ENCODE measurements around the gene MAN1C1. TPM values are rescaled to one million over a fixed set of nuclear protein-coding genes. Genes with fewer than 3 reads are reported as not detected.

The MAN1C1 gene
- total and polyA plus RNA-seq, 2 donors (not counting 1 experiment from before 2014, with no cell fraction given): 0.31 to 0.89 TPM

DNA sequence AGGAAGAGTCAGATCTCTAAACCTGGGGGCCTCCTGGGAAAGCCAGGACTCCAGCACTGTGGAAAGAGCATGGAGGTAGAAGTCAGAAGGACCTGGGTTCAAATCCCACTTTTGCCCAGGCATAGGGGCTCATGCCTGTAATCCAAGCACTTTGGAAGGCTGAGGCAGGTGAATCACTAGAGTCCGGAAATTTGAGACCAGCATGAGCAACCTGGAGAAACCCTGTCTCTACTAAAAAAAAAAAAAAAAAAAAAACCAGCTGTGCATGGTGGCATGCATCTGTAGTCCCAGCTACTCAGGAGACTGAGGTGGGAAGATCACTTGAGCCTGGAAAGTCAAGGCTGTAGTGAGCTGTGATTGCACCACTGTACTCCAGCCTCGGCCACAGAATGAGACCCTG lies 41.4 kb upstream of the MAN1C1 start:
- no CpG with 5 or more reads among the region's 2 CpGs for WGBS (ENCODE audit: insufficient coverage)
- H3K9ac ChIP-seq (ENCODE audit: low read length): no peak overlapping the region
- CTCF ChIA-PET: interaction anchor here (0.7 kb wide), 1 partner anchor 21 kb away, joined by 3 read pairs; no protein-coding TSS in a partner anchor

DNA sequence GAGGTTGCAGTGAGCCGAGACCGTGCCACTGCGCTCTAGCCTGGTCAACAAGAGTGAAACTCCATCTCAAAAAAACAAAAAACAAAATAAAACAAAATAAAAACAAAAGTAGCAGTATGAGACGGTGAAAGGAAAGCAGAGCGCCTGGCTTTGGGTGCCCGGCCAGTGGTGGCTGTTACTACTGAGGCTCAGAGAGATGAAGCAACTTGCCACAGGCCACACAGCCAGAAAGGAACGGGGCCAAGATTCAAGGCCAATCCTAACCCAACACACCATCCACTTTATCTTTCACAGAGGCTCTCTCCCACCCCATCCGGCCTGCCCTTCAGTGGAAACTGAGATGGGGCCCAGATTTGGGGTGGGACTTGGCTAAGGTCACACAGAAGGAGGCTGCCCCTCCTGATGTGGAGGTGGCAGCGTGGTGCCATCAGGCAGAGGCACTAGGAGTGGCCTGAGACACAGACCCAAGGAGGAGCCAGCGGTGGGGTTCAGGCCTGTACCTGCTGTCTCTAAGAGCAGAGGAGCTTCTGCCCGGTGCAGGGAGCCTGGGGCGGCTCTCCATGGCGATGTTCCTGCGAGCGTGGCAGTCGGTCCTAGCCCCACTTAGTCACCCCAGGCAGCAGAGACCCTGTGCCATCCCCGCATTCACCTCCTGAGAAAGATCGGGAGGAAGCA lies 40.0 kb upstream of the MAN1C1 start:
- no peak overlapping the region for H3K9ac ChIP-seq (ENCODE audit: low read length)
- H3K27ac ChIP-seq (ENCODE audit: low read length in 2 of 2): no peak overlapping the region
- Mint-ChIP-seq H3K27me3 (no peaks in the 10 kb centered on the region), H3K4me3 (no peak overlapping the region), H3K27ac (no peak overlapping the region), H3K4me1 (peaks cover 3% of the 10 kb centered on the region), H3K9me3 (ENCODE audit: insufficient read depth) (no peaks in the 10 kb centered on the region)
- H2AFZ ChIP-seq (ENCODE audit: insufficient read depth, low read depth, low read length, poor library complexity, severe bottlenecking): no peak overlapping the region
- ATAC-seq (ENCODE audit: low read depth) (no peak), DNase-seq (no peak)
- H3K9me3 ChIP-seq (ENCODE audit: control extremely low read depth in 1 of 3, control insufficient read depth in 2 of 3, insufficient read depth in 1 of 3, low read length in 2 of 3): no peaks in the 10 kb centered on the region
- H3K79me2 ChIP-seq (ENCODE audit: control insufficient read depth, insufficient read depth, low read length): no peaks in the 10 kb centered on the region
- no peak overlapping the region for H3K4me2 ChIP-seq (replicated peaks; ENCODE audit: low read depth, low read length, poor library complexity, severe bottlenecking)
- POLR2A ChIA-PET: no interaction called here
- H3K4me1 ChIP-seq (ENCODE audit: control insufficient read depth in 2 of 2, insufficient read depth in 2 of 2, low read length in 2 of 2): no peaks in the 10 kb centered on the region
- H3K27me3 ChIP-seq (replicated peaks in 1 of 4; ENCODE audit: control extremely low read depth in 1 of 4, control insufficient read depth in 3 of 4, insufficient read depth in 4 of 4, low read length in 3 of 4): peaks cover 0 to 9% (median 0%) of the 10 kb centered on the region in 4 experiments
- no peaks in the 10 kb centered on the region for H4K20me1 ChIP-seq (ENCODE audit: control insufficient read depth, insufficient read depth, low read length, poor library complexity, severe bottlenecking)
- TF ChIP-seq EZH2 (IDR thresholded peaks at IDR 0.05; ENCODE audit: borderline replicate concordance, insufficient read depth, low read depth, low read length, poor library complexity, severe bottlenecking): no peak
- TF ChIP-seq, protein P1, sequence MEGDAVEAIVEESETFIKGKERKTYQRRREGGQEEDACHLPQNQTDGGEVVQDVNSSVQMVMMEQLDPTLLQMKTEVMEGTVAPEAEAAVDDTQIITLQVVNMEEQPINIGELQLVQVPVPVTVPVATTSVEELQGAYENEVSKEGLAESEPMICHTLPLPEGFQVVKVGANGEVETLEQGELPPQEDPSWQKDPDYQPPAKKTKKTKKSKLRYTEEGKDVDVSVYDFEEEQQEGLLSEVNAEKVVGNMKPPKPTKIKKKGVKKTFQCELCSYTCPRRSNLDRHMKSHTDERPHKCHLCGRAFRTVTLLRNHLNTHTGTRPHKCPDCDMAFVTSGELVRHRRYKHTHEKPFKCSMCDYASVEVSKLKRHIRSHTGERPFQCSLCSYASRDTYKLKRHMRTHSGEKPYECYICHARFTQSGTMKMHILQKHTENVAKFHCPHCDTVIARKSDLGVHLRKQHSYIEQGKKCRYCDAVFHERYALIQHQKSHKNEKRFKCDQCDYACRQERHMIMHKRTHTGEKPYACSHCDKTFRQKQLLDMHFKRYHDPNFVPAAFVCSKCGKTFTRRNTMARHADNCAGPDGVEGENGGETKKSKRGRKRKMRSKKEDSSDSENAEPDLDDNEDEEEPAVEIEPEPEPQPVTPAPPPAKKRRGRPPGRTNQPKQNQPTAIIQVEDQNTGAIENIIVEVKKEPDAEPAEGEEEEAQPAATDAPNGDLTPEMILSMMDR (IDR thresholded peaks at IDR 0.05): no peak
- WGBS (ENCODE audit: insufficient coverage): 87% methylated on average over 11 of the region's 18 CpGs
- intact Hi-C loops (cut with micrococcal nuclease): no loop called here
- CTCF ChIA-PET: no interaction called here
- no peak overlapping the region for H3K4me3 ChIP-seq (ENCODE audit: control extremely low read depth in 1 of 5, extremely low read depth in 1 of 5, insufficient read depth in 1 of 5, low read depth in 2 of 5, low read length in 4 of 5)
- no peaks in the 10 kb centered on the region for H3K36me3 ChIP-seq (replicated peaks in 1 of 2; ENCODE audit: control extremely low read depth in 1 of 2, control insufficient read depth in 1 of 2, extremely low read depth in 1 of 2, insufficient read depth in 2 of 2, low read length in 1 of 2)

More for the DNA sequence above, 41.4 kb upstream of the MAN1C1 start:
- H3K27me3 Mint-ChIP-seq: no peaks in the 10 kb centered on the region
- Histone ChIP-seq H3K4me2 (replicated peaks; ENCODE audit: low read depth, low read length, poor library complexity, severe bottlenecking) (no peak overlapping the region), H3K36me3 (replicated peaks in 1 of 2; ENCODE audit: control extremely low read depth in 1 of 2, control insufficient read depth in 1 of 2, extremely low read depth in 1 of 2, insufficient read depth in 2 of 2, low read length in 1 of 2) (no peaks in the 10 kb centered on the region), H3K9me3 (ENCODE audit: control extremely low read depth in 1 of 3, control insufficient read depth in 2 of 3, insufficient read depth in 1 of 3, low read length in 2 of 3) (no peaks in the 10 kb centered on the region), H2AFZ (ENCODE audit: insufficient read depth, low read depth, low read length, poor library complexity, severe bottlenecking) (no peak overlapping the region), H3K27ac (ENCODE audit: low read length in 2 of 2) (no peak overlapping the region), H3K4me1 (ENCODE audit: control insufficient read depth in 2 of 2, insufficient read depth in 2 of 2, low read length in 2 of 2) (no peaks in the 10 kb centered on the region), H4K20me1 (ENCODE audit: control insufficient read depth, insufficient read depth, low read length, poor library complexity, severe bottlenecking) (no peaks in the 10 kb centered on the region), H3K79me2 (ENCODE audit: control insufficient read depth, insufficient read depth, low read length) (no peaks in the 10 kb centered on the region), H3K4me3 (ENCODE audit: control extremely low read depth in 1 of 5, extremely low read depth in 1 of 5, insufficient read depth in 1 of 5, low read depth in 2 of 5, low read length in 4 of 5) (no peak overlapping the region), H3K27me3 (replicated peaks in 1 of 4; ENCODE audit: control extremely low read depth in 1 of 4, control insufficient read depth in 3 of 4, insufficient read depth in 4 of 4, low read length in 3 of 4) (peaks cover 0 to 9% (median 0%) of the 10 kb centered on the region in 4 experiments)
- H3K9me3 Mint-ChIP-seq (ENCODE audit: insufficient read depth): no peaks in the 10 kb centered on the region
- intact Hi-C loops (cut with micrococcal nuclease): no loop called here
- DNase-seq (no peak), ATAC-seq (ENCODE audit: low read depth) (no peak)
- H3K4me1 Mint-ChIP-seq: peaks cover 3% of the 10 kb centered on the region
- TF ChIP-seq EZH2 (IDR thresholded peaks at IDR 0.05; ENCODE audit: borderline replicate concordance, insufficient read depth, low read depth, low read length, poor library complexity, severe bottlenecking): no peak
- TF ChIP-seq, protein P1 (IDR thresholded peaks at IDR 0.05): no peak
- H3K27ac Mint-ChIP-seq: no peak overlapping the region
- POLR2A ChIA-PET: no interaction called here
- no peak overlapping the region for H3K4me3 Mint-ChIP-seq
